HG03095 (cell line): Measurements from ENCODE around the gene RASGEF1B.

ENCODE experiments used
- ATAC-seq: cut with Tn5 transposase; IDR thresholded peaks from one replicate; pipeline ENCODE4 v1.9.1; 2021; ENCODE audit warnings: moderate library complexity; ENCODE audit not compliant: unreplicated experiment

RASGEF1B gene

DNA sequence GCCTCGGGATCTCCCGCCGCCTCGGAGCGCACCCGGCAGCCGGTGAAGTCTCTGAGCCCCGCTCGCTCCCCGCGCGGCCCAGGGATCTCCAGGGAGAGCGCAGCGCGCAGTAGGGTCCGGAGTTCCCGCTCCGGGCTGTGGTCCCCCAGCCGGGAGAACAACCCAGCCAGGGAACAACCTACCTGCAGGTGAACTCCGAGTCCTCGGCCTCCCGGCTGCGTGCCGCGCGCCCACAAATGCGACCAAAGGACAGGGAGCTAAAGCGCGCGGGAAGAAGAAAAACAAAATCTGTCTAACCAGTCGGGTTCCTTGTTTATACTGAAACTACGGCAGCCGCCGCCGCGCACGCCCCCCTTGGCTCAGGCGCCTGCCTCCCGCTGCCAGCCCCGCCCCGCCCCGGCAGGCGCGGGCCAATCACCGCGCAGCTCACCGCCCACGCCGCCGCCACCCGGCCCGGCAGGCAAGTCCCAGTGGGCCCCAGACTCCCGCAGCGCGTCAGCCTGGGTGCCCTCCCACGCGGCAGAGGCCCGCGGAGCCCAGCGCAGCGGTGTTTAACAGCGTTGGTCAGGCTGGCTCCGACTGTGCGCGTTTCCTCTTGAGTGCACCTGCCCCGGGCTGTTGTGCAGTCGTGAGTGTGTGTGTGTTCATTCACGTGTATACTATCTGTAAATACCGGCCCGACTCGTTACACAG, at the start of gene RASGEF1B:
TSS of gene RASGEF1B (minus strand) at position 320 of the 693 bp plus-strand sequence. CDS start 12,399 bp downstream, outside the sequence.
- peak; percentile 93 for ATAC-seq

DNA sequence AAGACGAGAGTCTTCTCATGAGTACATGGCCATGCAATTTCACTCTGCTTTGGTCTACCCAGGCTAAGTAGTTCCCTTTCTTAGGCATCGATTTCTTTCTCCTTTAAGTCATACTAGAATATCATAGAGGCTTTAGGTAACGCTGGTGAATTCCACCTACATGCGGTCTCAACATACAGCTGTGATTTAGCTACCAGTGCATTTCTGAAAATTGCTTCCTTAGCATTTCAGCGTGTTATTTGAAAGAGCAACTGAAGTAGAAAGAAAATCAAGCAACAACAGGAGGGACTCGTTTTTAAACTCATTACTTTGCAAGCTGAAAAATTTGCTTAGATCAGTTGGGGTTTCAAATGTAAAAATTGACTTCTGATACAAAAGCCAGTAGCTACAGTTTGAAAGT, 48.1 kb upstream of the RASGEF1B start:
- ATAC-seq: no peak

DNA sequence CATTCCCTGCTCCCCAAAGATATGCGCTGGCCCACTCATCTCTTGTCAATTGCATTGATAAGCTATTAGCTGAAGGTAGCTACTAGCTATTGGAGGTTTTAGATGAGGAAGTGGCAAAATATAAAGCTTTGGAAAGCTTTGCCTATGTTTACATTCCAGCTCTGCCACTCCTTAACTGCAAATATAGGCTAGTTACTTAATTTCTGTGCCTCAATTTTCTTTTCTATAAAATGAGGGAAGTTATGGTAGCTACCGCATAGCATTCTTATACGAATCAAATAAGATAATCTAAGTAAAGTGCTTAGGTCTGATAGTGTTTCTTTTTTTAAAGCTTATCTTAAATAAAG, 47.7 kb upstream of the RASGEF1B start:
- no peak for ATAC-seq

DNA sequence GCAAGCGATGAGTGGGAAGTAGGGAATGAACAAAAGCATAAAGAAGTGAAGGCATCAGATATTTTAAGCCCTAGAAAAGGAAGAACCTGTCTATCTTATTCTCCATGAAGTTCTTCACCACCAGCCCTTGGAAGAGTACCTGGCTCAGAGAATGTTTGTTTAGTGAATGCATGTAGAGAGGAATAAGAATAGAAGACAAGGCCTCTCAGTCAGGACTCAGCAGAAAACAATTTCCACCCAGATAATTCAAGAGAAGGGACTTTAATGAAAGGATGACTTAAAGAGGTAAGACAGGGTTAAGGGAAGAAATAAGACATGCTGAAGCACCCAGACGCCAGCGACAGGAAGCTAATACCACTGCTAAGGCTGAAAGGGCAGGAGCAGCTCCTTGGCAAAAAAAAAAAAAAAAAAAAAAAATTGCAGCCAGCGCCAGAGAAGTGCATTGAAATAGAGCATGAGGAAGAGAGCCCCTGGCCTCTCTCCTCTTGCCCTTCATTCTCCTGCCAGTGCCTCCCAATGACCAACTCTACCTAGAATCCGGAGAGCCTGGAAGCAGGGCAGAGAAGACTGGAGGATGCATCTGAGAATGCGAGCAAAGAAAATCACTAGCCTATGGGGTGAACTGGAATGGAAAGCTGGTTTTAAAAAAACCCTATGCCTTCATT, 47.2 kb upstream of the RASGEF1B start:
- no peak for ATAC-seq

DNA sequence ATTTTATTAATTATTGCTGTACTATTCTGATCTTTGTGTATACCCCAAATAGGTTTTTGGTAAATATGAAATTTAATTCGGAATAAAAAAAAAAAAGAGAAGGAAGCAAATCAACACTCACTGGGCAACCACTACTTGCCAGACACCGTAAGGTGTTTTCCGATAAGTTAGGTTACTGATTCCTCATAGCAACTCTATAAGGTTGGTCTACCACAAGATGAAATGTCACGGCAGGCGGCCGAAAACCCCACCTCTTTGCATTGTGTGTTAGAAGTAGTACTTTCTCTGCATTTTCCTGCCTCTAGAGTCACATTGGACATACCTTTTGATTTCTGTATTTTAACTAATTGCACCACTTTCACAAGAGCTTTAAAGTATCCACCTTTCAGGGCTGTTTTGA, 44.5 kb upstream of the RASGEF1B start:
- no peak for ATAC-seq

DNA sequence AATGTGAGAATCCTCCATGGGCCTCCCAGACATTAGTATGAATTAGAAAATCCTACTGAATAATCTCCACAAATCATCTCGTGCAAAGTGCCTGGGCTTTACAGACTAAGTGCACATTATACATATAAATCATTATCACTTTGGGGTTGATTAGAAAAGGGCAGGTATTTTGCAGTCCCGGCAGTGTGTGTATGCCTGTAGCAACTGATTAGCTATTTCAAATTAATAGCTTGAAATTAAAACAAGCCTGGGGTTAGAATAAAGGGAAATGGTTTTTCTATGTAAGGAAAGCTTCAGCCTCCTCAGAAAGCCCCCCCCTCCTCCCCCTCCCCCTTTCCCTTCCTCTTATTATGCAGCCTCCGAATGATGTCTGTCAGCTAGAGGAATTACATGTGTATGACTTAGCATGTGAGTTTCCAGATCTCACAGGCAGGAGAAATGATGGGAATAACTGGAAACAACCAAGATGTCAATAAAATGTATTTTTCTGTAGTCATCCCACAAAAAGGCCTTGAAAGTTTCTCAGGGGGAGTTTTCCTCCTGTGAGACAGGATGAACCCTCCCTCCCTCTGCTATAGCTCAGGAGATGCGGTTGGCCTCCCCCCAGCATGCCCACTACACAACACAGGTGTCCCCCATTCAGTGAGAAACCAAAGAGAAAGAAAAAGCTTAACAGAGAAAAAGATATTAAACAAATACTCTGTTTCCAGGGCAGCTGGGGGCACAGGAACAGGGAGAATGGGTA, 41.2 kb upstream of the RASGEF1B start:
- ATAC-seq: no peak

DNA sequence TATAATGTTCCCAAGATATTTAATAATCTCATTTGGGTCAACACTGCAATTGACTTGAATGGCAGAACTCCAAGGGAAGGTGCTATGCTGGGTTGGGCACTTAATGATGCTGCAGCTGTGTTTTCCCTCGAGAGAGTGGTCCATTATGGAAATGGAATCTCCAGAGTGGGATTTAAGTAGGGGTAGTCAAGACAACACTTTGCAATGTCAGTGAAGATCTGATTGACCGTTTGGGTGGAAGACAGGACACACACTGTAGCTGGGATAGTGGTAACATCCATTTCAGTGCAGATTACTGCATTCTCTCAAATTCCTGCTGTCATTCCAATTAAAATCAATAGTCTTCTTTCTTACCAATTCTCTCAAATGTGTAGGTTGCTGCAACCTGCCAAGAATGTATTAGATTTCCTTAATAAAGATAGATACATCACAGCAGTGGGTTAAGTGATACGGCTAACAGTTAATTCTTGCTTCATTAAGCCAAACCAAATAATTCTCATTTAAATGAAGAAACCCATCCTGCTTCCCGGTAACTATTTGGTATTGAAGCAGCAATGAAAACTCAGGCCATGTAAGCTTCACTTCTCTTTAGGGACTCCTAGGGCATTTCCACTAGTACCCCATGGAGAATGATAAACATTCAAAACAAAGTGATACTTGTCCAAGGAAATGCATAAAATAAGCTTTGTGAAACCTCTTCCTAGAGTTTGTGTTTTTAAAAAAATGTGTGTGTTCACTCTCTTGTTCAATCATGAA, 40.5 kb upstream of the RASGEF1B start:
- ATAC-seq: no peak

DNA sequence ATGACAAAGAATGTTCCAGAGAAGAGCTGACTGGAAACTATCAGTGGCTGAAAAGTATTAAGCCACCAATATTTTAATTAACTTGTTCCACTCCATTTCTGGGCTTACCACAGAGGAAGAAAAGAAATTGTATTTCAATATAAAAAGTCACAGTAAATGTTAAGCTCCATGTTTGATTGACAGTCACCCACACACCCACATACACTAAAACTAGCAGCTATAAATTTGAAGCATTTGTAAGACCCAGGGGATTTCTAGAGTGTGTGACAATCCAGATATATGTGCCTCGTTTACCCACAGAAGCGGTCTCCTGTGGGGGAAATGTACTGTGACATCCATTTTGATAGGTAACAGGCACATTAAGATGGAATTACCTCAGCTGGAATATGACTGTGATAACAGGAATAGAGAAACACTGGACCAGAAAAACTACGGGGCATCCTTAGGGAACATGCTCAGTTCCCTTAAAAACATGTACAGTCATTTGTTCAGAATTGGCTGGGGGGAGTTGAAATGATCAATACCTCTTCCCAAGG, 39.0 kb upstream of the RASGEF1B start:
- ATAC-seq: no peak

DNA sequence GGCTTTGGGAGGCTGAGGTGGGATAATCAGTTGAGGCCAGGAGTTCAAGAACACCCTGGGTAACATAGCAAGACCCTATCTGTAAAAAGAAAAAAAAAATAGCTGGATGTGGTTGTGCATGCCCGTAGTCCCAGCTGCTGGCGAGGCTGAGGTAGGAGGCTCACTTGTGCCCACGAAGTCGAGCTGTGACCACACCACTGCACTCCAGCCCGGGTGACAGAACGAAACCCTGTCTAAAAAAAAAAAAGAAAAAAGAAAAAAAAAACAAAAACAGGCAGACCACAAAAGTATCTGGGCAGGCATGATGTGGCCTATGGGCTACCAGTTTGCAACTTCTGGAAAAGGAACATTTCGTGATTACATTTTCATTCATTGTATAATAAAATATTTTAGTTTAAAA, 38.1 kb upstream of the RASGEF1B start:
- ATAC-seq: no peak

DNA sequence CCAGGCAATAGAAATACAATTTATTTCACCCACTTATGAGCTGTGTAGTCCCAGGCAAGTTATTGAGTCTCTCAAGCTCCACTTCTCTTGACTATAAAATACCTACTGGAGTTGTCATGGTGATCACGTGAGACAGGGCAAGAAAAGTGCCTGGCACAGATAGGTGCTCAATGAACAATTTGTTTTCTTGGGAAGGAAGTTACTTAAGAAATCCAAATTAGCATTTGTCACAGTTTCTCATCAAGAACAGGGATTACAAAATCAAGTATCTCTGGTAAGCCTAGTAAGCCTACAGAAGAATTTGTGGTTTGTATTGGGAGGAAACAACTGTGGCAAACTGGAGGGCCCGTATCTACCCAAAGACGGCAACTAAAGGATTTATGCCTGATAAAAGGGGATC, 37.5 kb upstream of the RASGEF1B start:
- no peak for ATAC-seq

DNA sequence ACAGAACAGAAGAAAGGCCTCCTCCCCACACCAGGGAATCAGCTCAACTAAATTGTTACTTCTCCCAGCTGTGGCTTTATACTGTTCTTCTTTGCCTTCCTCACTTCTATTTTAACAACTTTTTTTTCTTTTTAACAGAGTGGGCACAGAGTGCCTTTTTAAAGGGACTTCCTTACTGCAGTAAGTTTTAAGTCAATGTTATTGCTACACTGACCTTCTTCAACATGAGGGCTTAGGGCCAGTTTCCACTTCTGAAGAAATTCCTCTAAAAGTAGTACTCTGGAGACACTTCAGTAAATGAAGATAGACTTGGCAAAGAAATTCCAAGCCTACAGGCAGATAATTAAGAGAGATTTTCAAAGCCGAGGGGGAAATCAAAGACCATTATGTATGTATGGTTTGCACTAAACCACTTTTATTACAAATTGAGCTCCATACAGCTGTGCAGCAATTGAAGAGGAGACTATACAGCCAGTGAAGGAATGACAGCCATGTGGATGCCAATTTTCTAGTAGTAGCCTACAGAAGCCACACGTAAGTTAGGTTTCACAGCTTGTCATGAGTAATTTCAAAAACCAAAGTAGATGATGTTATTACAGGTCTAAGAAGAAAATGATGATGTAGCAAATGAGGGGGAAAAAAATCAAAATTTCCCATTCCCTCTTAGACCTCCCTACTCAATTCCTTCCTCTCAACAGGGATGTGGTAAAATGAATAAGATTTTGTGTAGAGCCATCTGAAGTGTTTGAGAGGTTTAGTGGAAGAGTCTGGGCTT, 36.9 kb upstream of the RASGEF1B start:
- ATAC-seq: no peak

DNA sequence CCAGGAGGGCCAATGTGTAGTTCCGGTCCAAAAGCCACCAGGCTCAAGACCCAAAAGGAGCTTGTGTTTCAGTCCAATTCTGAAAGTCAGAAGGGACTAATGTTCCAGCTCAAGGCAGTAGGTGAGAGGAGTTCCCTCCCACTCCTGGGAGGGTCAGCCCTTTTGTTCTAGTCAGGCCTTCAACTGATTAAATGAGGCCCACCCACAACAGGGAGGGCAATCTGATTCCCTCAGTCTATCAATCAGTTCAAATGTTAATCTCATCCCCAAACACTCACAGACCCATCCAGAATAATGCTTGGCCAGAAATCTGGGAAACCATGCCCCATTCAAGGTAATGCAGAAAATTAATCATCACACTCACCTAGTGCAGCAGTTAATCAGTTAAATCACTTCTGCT, 35.8 kb upstream of the RASGEF1B start:
- ATAC-seq: no peak

DNA sequence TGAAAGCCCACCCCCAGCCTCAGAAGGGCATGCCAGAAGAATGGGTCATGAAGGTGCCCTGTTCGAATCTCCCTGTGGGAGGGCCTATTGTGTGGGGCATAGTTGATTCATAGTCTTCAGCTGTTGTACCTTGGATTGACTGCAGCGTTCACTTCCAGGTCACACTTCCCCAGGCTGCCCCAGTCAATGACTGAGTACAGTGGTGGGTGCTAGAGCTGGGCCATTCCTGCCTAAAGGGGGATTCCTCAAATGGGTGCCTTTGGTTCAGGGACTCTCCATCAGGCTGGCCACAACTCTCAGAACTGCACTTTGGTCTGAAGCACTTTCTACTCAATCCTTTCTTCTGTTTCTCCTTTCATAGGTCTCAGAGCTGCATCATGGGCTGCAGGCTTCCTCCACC, 35.0 kb upstream of the RASGEF1B start:
- peak; percentile 59 for ATAC-seq

DNA sequence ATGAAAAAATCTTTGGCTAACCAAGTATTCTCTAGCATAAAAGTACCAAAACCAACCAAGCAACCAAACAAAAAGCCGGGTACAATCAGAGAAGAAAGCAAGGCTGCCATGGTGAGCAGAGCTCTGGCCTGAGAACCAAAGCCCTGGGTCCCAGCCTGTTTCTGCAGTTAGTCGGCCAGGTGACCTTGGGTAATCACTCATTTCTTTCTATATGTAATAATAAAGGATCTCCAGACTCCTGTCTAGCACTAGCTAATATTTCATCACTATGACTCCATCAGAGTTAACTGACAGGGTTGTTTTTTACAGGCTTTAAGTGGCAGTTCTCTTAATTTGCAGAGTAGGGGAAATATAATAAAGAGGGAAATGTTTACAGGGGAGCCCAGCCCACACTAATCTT, 34.0 kb upstream of the RASGEF1B start:
- ATAC-seq: no peak

DNA sequence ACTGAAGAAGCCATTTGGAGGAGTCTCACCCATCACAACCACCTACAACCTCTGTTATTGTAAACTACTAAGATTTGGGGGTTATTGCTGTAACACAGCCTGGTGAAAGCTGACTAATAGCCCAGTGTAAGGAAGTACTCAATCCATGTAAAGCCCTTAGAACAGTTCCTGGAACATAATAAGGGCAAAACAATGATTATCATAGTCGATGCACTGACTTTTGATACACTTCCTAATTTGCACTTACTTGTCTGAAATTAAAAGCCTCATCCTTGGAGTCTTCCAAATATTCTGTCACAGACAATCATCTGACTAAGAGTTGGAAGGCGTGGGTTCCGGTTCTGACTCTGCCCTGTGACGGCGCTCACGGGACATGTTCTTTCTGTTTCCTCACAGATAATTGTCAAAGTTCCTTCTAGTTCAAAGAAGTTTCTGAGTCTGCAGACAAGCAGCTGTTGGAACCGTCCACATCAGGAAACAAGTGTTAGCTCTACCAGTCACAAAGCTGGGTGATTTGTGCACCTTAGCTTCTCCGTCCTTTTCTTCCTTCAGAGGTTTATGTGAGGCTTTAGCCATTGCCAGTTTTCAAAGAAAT, 33.4 kb upstream of the RASGEF1B start:
- ATAC-seq: peak; percentile 49

DNA sequence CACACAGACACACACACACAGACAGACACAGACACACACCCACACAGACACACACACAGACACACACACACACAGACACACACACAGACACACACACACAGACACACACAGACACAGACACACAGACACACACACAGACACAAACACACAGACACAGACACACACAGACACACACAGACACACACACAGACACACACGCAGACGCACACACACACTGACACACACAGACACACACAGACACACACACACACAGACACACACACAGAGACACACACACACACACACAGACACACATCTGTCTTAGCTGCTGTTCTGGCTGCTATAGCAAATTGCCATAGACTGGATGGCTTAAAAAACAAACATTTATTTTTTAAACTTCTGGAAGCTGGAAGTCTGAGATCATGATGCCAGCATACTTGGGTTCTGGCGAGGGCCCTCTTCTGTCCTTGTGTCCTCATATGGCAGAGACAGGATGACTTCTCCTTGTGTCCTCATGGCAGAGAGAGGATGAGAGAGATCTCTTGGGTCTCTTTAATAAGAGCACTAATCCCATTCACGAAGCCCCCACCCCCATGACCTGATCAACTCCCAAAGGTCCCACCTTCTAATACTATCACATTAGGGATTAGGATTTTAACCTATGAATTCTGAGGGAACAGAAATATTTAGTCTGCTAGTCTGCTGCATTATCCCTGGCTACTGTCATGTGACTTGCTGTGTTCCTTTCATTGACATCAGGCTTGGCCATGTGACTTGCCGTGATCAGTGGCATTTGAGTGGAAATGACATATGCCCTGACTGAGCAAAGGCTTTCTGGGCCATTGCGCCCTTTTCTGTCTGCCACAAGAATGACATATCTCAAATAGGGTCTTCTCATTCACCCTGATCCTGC, 32.7 kb upstream of the RASGEF1B start:
- ATAC-seq: no peak

DNA sequence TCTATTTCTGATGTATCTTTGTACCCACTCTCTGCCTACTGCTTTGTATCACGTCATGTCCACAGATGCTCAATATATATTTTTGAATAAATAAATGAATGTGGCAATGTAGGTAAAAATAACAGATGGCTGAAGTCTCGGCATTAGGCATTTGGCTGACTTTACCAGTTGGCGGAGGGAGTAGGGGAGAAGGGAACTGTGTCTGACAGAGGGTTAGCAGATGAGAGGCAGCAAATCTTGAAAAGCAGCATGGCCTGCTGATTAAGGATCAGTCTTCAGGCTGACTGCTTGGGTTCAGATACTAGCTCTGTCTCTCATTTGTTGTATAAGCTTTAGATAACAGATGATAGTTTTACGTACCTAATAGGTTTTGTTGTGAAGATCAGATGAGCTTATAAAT, 31.9 kb upstream of the RASGEF1B start:
- no peak for ATAC-seq

DNA sequence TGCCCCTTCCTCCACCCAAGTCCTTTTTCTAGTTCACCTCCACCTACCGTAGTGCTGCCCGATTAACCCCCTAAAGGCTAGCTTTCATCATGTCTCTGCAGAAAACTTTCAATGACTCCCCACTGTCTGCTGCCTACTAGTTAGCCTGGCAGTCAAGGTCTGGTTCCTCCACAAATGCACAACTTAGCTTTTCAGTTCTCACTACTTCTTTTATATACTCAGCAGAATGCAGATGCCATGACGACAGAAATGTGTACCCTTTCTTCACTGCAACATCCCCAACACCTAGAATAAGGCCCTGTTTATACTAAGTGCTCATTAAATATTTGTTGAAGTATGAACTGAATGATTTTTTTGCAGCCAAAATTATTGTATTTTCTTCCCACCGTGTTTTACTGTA, 30.9 kb upstream of the RASGEF1B start:
- ATAC-seq: no peak

DNA sequence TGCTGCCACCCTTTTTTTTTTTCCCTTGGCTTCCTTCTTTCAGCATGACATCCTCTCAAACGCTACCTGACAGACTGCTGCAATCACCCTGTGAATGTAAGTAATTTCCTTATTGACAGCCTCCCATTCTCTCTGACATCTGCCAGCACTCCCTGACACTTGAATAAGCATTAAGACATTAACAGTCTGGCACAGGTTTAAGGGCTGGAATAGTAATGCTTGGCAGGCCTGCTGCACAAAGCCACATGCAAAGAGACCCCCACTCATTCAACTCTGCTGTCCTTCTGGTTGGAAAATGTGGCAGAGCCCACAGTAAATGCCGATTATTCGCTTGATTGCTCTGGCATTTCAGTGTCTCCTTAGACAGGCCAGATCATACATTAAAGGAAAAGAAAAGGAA, 28.1 kb upstream of the RASGEF1B start:
- ATAC-seq: no peak
